Erythroblast (primary cell): ENCODE measurements around the gene CCR9.

Experiments used
- GATA1 ChIP-seq: IDR thresholded peaks from 2 replicates; pipeline ENCODE4 v1.6.1; 2011; ENCODE audit warnings: low read depth, mild to moderate bottlenecking, control low read depth, low read length, moderate library complexity
- POLR2A ChIP-seq: IDR thresholded peaks from 2 replicates; pipeline ENCODE4 v1.6.1; 2011; ENCODE audit warnings: mild to moderate bottlenecking, low read length

DNA sequence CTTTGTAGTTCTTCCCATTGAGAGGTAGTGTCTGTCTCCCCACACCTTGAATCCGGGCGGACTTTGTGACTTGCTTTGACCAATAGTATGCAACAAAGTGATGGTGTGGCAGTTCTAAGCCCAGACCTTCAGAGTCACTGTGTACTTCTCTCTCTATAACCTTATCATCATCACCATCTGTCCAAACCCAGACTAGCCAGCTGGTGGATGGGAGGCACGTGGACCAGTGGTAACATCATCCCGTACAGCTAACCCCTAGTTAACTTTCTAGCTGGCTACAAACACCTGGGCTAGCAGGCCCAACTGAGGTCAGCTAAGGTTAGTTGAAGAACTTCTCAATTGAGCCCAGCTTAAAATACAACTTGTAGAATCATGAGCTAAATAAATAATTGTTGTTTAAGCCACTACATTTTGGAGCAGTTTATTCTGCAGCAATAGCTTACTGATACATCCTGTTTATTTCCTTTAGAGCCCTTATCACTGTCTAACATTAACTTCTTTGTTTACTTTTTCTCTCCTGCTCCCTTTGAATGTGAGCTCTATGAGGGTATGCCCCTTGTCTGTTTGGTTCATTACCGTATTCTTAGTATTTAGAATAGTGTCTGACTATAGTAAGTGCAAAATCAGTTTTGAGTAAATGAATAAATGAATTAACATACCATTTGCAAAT is 11.5 kb upstream of the CCR9 start:
- TF ChIP-seq POLR2A (no peak), GATA1 (no peak)
